Measurements from ENCODE around the gene RAB3A.

RAB3A gene

GRCh38 chr19:18174983-18175382 is 28.9 kb downstream of the RAB3A start:
- Mint-ChIP-seq H3K36me3 (ENCODE audit: low read depth) (peaks cover 67% of the 10 kb centered on the region), H3K27ac (peak overlapping the region; percentile 99), H3K4me3 (peak overlapping the region; percentile 96), H3K4me1 (ENCODE audit: low read depth) (peaks cover 83% of the 10 kb centered on the region), H3K9me3 (no peaks in the 10 kb centered on the region), H3K27me3 (no peaks in the 10 kb centered on the region)
- intact Hi-C loops (cut with micrococcal nuclease), result loop anchor here (10.0 kb wide), 1 partner anchor 170 kb away; the partner anchor contains the start of gene ARRDC2

DNA sequence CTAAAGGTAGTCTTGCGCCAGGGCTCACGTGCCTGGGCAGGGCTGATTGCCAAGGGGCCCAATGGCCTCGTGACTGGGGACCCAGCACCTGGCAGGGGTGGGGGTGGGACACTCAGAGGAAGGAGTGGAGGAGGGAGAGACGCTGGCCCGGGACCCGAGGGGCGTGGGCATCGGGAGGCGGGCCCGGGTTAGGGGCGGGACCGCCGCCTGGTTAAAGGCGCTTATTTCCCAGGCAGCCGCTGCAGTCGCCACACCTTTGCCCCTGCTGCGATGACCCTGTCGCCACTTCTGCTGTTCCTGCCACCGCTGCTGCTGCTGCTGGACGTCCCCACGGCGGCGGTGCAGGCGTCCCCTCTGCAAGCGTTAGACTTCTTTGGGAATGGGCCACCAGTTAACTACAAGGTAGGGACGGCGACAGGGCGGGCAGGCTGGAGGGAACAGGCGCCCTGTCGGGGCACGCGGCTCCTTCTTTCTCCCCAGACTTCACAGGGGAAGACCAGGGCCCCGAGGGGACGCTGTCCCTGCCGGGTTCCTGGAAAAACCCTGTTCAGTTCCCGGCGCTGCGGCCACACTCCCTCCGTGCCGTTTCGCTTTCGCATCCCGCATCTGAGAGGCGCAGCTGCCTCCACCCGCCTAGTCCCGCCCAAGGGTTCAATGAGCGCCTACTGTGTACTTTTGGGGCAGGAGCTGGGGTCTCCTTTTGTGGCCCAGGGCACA is 30.1 kb downstream of the RAB3A start, which contains the start of gene IFI30:
IFI30 (plus strand) TSS at position 242 of the 717 bp plus-strand sequence; CDS start at position 271, 29 bp downstream.
- H3K4me1 Mint-ChIP-seq (ENCODE audit: low read depth), result peaks cover 84% of the 10 kb centered on the region
- H3K4me3 Mint-ChIP-seq, result peak within 1 kb of the TSS; percentile 96
- H3K27me3 Mint-ChIP-seq, result no peaks in the 10 kb centered on the region
- no peaks in the 10 kb centered on the region for H3K9me3 Mint-ChIP-seq
- intact Hi-C loops (cut with micrococcal nuclease), result loop anchor here (1.0 to 10.0 kb wide), 3 partner anchors 19 to 169 kb away; partner anchors contain the start of genes ARRDC2, MPV17L2 and RAB3A
- H3K27ac Mint-ChIP-seq, result peak within 1 kb of the TSS; percentile 99
- H3K36me3 Mint-ChIP-seq (ENCODE audit: low read depth), result peaks cover 69% of the 10 kb centered on the region

DNA sequence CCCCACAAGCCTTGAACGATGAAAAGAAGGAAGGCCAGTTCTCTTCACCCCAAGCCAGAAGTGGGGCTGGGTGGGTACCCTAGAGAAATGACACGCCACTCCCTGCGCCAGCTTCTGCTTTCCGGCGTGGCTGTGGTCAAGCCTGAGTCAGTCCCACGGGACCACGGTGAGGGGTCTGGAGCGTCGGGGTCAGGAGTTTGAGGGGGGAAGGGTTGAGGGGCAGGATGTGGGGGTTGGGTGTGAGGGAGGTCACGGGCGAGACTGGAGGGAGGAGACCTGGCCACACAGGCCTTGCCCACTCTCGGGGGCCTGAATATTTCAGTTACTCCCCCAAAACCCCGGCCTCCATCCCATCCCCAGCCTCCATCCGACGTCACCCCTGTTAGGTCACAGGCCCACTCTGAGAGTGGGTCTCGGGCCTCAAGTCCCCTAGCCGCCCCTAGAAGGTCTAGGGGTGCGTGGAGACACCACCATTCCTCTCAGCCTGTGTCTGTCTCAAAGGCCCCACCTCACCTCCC is 30.7 kb downstream of the RAB3A start:
- peaks cover 69% of the 10 kb centered on the region for H3K36me3 Mint-ChIP-seq (ENCODE audit: low read depth)
- H3K9me3 Mint-ChIP-seq, result no peaks in the 10 kb centered on the region
- peak overlapping the region; percentile 99 for H3K27ac Mint-ChIP-seq
- no peaks in the 10 kb centered on the region for H3K27me3 Mint-ChIP-seq
- intact Hi-C loops (cut with micrococcal nuclease), result loop anchor here (1.0 to 10.0 kb wide), 3 partner anchors 20 to 168 kb away; partner anchors contain the start of genes ARRDC2, MPV17L2 and RAB3A
- H3K4me3 Mint-ChIP-seq, result peak overlapping the region; percentile 96
- H3K4me1 Mint-ChIP-seq (ENCODE audit: low read depth), result peaks cover 84% of the 10 kb centered on the region

GRCh38 chr19:18172331-18173053 is 31.4 kb downstream of the RAB3A start:
- intact Hi-C loops (cut with micrococcal nuclease), result loop anchor here (1.0 to 10.0 kb wide), 3 partner anchors 20 to 168 kb away; partner anchors contain the start of genes ARRDC2, MPV17L2 and RAB3A
- Mint-ChIP-seq H3K27me3 (no peaks in the 10 kb centered on the region), H3K9me3 (no peaks in the 10 kb centered on the region), H3K4me3 (peak overlapping the region; percentile 96), H3K27ac (peak overlapping the region; percentile 99), H3K4me1 (ENCODE audit: low read depth) (peaks cover 83% of the 10 kb centered on the region), H3K36me3 (ENCODE audit: low read depth) (peaks cover 69% of the 10 kb centered on the region)

DNA sequence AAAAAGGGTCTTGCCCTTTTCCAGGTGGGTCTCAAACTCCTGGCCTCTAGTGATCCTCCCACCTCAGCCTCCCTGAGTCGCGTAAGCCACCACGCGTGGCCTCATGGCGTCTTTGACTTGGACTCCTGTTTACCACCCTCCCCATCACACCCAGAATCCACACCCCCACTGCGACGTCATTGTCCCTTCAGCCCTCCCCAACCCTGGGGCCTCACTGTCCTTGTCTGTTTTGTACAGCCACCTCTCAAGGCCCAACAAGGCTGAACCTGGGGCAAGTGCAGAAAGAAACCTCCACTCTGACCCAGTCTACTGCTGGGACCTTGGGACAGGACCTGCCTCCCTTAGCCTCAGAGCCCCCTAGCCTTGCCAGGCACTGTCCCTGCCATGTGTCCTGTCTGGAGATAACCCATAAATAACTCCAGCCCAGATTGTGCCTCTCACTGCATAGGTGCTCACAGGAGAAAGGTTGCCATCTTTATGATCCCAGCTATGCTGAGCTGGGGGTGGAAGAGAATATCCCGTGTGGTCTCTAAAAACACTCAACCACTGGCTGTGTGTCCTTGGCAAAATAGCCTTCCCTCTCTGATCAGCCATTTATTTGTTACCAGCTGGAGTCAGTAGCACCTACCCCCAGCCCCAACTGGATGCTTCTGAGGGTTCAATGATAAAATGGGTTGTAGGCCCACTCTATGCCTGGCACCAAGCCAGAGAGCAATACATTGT is 32.1 kb downstream of the RAB3A start:
- H3K9me3 Mint-ChIP-seq, result no peaks in the 10 kb centered on the region
- no peaks in the 10 kb centered on the region for H3K27me3 Mint-ChIP-seq
- H3K27ac Mint-ChIP-seq, result peak overlapping the region; percentile 99
- H3K36me3 Mint-ChIP-seq (ENCODE audit: low read depth), result peaks cover 69% of the 10 kb centered on the region
- peak overlapping the region; percentile 47 for H3K4me3 Mint-ChIP-seq
- intact Hi-C loops (cut with micrococcal nuclease), result loop anchor here (2.0 to 10.0 kb wide), 2 partner anchors 21 to 167 kb away; partner anchors contain the start of genes ARRDC2 and MPV17L2
- peaks cover 75% of the 10 kb centered on the region for H3K4me1 Mint-ChIP-seq (ENCODE audit: low read depth)

GRCh38 chr19:18170714-18171255 is 33.1 kb downstream of the RAB3A start:
- Mint-ChIP-seq H3K27me3 (no peaks in the 10 kb centered on the region), H3K36me3 (ENCODE audit: low read depth) (peaks cover 69% of the 10 kb centered on the region), H3K4me1 (ENCODE audit: low read depth) (peaks cover 68% of the 10 kb centered on the region), H3K27ac (peak overlapping the region; percentile 99), H3K9me3 (no peaks in the 10 kb centered on the region), H3K4me3 (peak overlapping the region; percentile 73)
- intact Hi-C loops (cut with micrococcal nuclease), result loop anchor here (10.0 kb wide), 1 partner anchor 166 kb away; the partner anchor contains the start of gene ARRDC2

DNA sequence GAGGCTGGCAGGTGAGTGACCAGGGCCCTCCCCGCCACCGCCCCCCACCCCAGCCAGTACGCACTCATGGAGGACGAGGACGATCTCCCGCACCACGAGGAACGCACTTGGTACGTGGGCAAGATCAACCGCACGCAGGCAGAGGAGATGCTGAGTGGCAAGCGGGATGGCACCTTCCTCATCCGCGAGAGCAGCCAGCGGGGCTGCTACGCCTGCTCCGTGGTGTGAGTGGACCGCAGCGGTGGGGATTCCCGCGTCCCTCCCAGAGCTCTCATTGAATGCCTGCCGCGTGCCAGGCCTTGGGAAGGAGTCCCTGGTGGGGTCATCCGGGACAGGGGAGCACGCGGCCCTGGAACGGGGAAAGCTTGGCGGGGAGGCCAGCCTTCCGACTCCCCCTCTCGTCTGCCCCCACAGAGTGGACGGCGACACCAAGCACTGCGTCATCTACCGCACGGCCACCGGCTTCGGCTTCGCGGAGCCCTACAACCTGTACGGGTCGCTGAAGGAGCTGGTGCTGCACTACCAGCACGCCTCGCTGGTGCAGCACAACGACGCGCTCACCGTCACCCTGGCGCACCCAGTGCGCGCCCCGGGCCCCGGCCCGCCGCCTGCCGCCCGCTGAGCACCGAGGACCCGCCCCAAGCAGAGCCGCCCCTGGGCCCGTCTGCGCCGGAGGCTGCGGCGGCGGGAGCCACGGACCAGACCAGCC is 35.0 kb downstream of the RAB3A start:
- Mint-ChIP-seq H3K27me3 (no peaks in the 10 kb centered on the region), H3K36me3 (ENCODE audit: low read depth) (peaks cover 69% of the 10 kb centered on the region), H3K4me3 (no peak overlapping the region), H3K27ac (peak overlapping the region; percentile 99), H3K9me3 (no peaks in the 10 kb centered on the region), H3K4me1 (ENCODE audit: low read depth) (peaks cover 59% of the 10 kb centered on the region)
- intact Hi-C loops (cut with micrococcal nuclease), result loop anchor here (5.0 kb wide), 1 partner anchor 57 kb away; no protein-coding TSS in a partner anchor

DNA sequence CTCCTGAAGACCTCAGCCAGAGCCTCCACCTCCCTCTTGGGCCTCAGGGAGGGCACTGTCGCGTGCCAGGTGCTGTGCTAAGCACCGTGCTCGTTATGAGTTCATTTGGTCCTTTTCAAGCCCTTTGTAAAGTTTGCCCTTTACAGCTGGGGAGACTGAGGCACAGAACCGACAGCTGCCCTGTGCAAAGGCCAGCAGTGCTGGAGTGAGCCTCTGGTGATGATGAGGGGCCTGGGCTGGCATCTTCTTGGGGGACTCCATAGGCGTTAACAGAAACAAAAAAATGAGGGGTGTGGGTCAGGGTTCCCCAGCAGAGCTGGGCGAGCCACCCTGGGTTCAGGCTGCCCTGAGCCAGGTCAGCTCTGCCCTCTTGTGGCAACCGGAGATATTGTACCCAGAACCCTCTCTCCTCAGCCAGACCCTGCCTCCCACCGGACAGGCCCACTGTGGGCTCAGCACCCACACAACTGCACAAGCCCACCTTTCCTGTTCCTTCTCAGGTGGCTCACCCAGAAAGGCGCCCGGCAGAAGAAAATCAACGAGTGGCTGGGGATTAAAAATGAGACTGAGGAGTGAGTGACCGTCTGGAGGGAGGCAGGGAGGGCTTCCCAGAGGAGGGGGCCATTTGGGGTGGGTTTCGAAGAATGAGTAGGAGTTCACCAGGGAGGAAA is 35.7 kb downstream of the RAB3A start:
- peaks cover 72% of the 10 kb centered on the region for H3K36me3 Mint-ChIP-seq (ENCODE audit: low read depth)
- no peaks in the 10 kb centered on the region for H3K9me3 Mint-ChIP-seq
- H3K4me1 Mint-ChIP-seq (ENCODE audit: low read depth), result peaks cover 55% of the 10 kb centered on the region

GRCh38 chr19:18167011-18167410 is 36.8 kb downstream of the RAB3A start:
- no peak overlapping the region for H3K4me3 Mint-ChIP-seq
- peaks cover 47% of the 10 kb centered on the region for H3K4me1 Mint-ChIP-seq (ENCODE audit: low read depth)
- no peaks in the 10 kb centered on the region for H3K27me3 Mint-ChIP-seq
- intact Hi-C loops (cut with micrococcal nuclease), result loop anchor here (5.0 kb wide), 1 partner anchor 55 kb away; no protein-coding TSS in a partner anchor
- no peak overlapping the region for H3K27ac Mint-ChIP-seq
- peaks cover 83% of the 10 kb centered on the region for H3K36me3 Mint-ChIP-seq (ENCODE audit: low read depth)
- H3K9me3 Mint-ChIP-seq, result no peaks in the 10 kb centered on the region

More for the DNA sequence above, 35.7 kb downstream of the RAB3A start:
- Mint-ChIP-seq H3K27me3 (no peaks in the 10 kb centered on the region), H3K4me3 (peak overlapping the region; percentile 34), H3K27ac (peak overlapping the region; percentile 99)
- intact Hi-C loops (cut with micrococcal nuclease), result loop anchor here (5.0 kb wide), 1 partner anchor 56 kb away; no protein-coding TSS in a partner anchor

GRCh38 chr19:18165794-18166544 is 37.9 kb downstream of the RAB3A start:
- Mint-ChIP-seq H3K36me3 (ENCODE audit: low read depth) (peaks cover 82% of the 10 kb centered on the region), H3K4me3 (no peak overlapping the region), H3K9me3 (no peaks in the 10 kb centered on the region), H3K27me3 (no peaks in the 10 kb centered on the region), H3K27ac (no peak overlapping the region), H3K4me1 (ENCODE audit: low read depth) (peaks cover 44% of the 10 kb centered on the region)
- intact Hi-C loops (cut with micrococcal nuclease), result loop anchor here (5.0 kb wide), 1 partner anchor 54 kb away; no protein-coding TSS in a partner anchor

- H3K4me1 Mint-ChIP-seq (ENCODE audit: low read depth), result peaks cover 34% of the 10 kb centered on the region
- intact Hi-C loops (cut with micrococcal nuclease), result no loop called here
- peaks cover 85% of the 10 kb centered on the region for H3K36me3 Mint-ChIP-seq (ENCODE audit: low read depth)
These were observed 39.8 kb downstream of the RAB3A start for GRCh38 chr19:18164072-18164471.

More at GRCh38 chr19:18164072-18164471, 39.8 kb downstream of the RAB3A start:
- Mint-ChIP-seq H3K9me3 (no peaks in the 10 kb centered on the region), H3K4me3 (no peak overlapping the region), H3K27ac (no peak overlapping the region), H3K27me3 (no peaks in the 10 kb centered on the region)
